ENCODE results near the gene POMT1.

The POMT1 gene

GRCh38 chr9:131534721-131535237 lies 32.1 kb downstream of the POMT1 start (continued):
- TF ChIP-seq ZNF341 (tag by site-specific recombination; IDR thresholded peaks at IDR 0.05; ENCODE audit: low read depth) = peak; percentile 35
- TF ChIP-seq ZNF155 (tag by site-specific recombination; IDR thresholded peaks at IDR 0.05) = no peak
- TF ChIP-seq ZNF777 (tag by site-specific recombination; IDR thresholded peaks at IDR 0.05; ENCODE audit: borderline replicate concordance) = no peak
- no peak for TF ChIP-seq ZSCAN4 (tag by site-specific recombination; IDR thresholded peaks at IDR 0.05)
- TF ChIP-seq ZIC2 (tag by site-specific recombination; IDR thresholded peaks at IDR 0.05) = peak; percentile 92
- peak; percentile 69; the same call in 1 of the 2 replicates for TF ChIP-seq ZNF660 (tag by site-specific recombination; IDR thresholded peaks at IDR 0.05)
- no peak for TF ChIP-seq ZNF37A (tag by site-specific recombination; IDR thresholded peaks at IDR 0.05)

- H3K4me1 ChIP-seq (ENCODE audit: control insufficient read depth, insufficient read depth, low read length) = no peaks in the 10 kb centered on the region
- H3K36me3 ChIP-seq (ENCODE audit: control insufficient read depth in 2 of 2, insufficient read depth in 1 of 2, low read length in 2 of 2) = no peaks in the 10 kb centered on the region
- no peak overlapping the region for H3K4me3 ChIP-seq (ENCODE audit: low read depth, low read length)
- no peak overlapping the region for H3K27ac ChIP-seq (ENCODE audit: extremely low read depth, low read depth, low read length)
- no peaks in the 10 kb centered on the region for H3K9me3 ChIP-seq (ENCODE audit: control insufficient read depth, insufficient read depth, low read depth, low read length)
- no peak for TF ChIP-seq ZNF391 (tag by site-specific recombination; IDR thresholded peaks at IDR 0.05; ENCODE audit: borderline replicate concordance, low read depth)
- TF ChIP-seq SCRT2 (tag by site-specific recombination; IDR thresholded peaks at IDR 0.05) = no peak
- ChIA-PET POLR2A (no interaction called here), CTCF (no interaction called here)
Observed at GRCh38 chr9:131537946-131538345, 35.2 kb downstream of the POMT1 start.

DNA sequence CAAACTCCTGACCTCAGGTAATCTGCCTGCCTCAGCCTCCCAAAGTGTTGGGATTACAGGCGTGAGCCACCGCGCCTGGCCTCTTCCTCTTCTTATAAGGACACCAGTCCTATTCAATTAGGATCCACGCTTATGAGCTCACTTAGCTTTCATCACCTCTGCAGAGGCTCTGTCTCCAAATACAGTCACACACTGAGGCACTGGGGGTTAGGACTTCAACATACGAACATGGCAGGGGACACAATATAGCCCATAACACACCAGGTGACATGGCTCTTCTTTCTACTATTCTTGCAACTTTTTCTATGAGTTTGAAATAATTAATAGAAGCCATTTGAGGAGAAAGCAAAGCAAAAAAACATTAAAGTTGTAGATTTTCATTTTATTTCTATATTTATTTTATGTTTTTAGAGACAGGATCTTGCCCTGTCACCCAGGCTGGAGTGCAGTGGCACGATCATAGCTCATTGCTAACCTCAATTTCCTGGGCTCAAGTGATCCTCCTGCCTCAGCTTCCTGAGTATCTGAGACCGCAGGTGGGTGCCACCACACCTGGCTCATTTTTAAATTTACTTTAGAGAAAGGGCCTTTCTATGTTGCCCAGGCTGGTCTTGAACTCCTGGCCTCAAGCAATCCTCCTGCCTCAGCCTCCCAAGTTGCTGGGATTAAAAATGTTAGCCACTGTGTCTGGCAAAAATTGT lies 36.7 kb downstream of the POMT1 start:
- ChIA-PET CTCF (interaction anchor here (0.7 to 1.1 kb wide), 3 partner anchors 9 to 219 kb away, joined by 3 to 5 read pairs (median 3); partner anchors contain the start of gene RAPGEF1), POLR2A (interaction anchor here (0.6 kb wide), 1 partner anchor 218 kb away, joined by 3 read pairs; no protein-coding TSS in a partner anchor)
- no peaks in the 10 kb centered on the region for H3K4me1 ChIP-seq (ENCODE audit: control insufficient read depth, insufficient read depth, low read length)
- H3K4me3 ChIP-seq (ENCODE audit: low read depth, low read length) = no peak overlapping the region
- no peaks in the 10 kb centered on the region for H3K9me3 ChIP-seq (ENCODE audit: control insufficient read depth, insufficient read depth, low read depth, low read length)
- no peak overlapping the region for H3K27ac ChIP-seq (ENCODE audit: extremely low read depth, low read depth, low read length)
- TF ChIP-seq ZBTB1 (tag by site-specific recombination; IDR thresholded peaks at IDR 0.05) (no peak), YY2 (tag by site-specific recombination; IDR thresholded peaks at IDR 0.05) (no peak), OVOL3 (tag by site-specific recombination; IDR thresholded peaks at IDR 0.05) (no peak), MEIS1 (CRISPR knock-in tag; IDR thresholded peaks at IDR 0.05; ENCODE audit: borderline replicate concordance) (no peak), ZFP69B (tag by site-specific recombination; IDR thresholded peaks at IDR 0.05) (no peak), ZNF132 (tag by site-specific recombination; IDR thresholded peaks at IDR 0.05; ENCODE audit: borderline replicate concordance) (no peak), GFI1B (tag by site-specific recombination; IDR thresholded peaks at IDR 0.05) (no peak), ZNF692 (tag by site-specific recombination; IDR thresholded peaks at IDR 0.05) (no peak), ZNF16 (tag by site-specific recombination; IDR thresholded peaks at IDR 0.05; ENCODE audit: low read depth) (no peak), ZNF19 (tag by site-specific recombination; IDR thresholded peaks at IDR 0.05; ENCODE audit: low read depth) (no peak), ZNF394 (tag by site-specific recombination; IDR thresholded peaks at IDR 0.05; ENCODE audit: borderline replicate concordance) (no peak), ZNF549 (tag by site-specific recombination; IDR thresholded peaks at IDR 0.05) (no peak), ZSCAN30 (tag by site-specific recombination; IDR thresholded peaks at IDR 0.05) (no peak), ZNF776 (tag by site-specific recombination; IDR thresholded peaks at IDR 0.05; ENCODE audit: borderline replicate concordance) (no peak), ZBTB8A (tag by site-specific recombination; IDR thresholded peaks at IDR 0.05) (no peak), ZNF580 (tag by site-specific recombination; IDR thresholded peaks at IDR 0.05) (no peak), EGR2 (tag by site-specific recombination; IDR thresholded peaks at IDR 0.05; ENCODE audit: low read depth) (no peak), ZNF350 (tag by site-specific recombination; IDR thresholded peaks at IDR 0.05) (no peak), ZFP3 (tag by site-specific recombination; IDR thresholded peaks at IDR 0.05; ENCODE audit: low read depth) (no peak)
- TF ChIP-seq, protein P1, sequence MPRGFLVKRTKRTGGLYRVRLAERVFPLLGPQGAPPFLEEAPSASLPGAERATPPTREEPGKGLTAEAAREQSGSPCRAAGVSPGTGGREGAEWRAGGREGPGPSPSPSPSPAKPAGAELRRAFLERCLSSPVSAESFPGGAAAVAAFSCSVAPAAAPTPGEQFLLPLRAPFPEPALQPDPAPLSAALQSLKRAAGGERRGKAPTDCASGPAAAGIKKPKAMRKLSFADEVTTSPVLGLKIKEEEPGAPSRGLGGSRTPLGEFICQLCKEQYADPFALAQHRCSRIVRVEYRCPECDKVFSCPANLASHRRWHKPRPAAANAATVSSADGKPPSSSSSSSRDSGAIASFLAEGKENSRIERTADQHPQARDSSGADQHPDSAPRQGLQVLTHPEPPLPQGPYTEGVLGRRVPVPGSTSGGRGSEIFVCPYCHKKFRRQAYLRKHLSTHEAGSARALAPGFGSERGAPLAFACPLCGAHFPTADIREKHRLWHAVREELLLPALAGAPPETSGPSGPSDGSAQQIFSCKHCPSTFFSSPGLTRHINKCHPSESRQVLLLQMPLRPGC (tag by site-specific recombination; IDR thresholded peaks at IDR 0.05) = no peak
- H3K36me3 ChIP-seq (ENCODE audit: control insufficient read depth in 2 of 2, insufficient read depth in 1 of 2, low read length in 2 of 2) = no peaks in the 10 kb centered on the region
